ENCODE measurements around the gene ABLIM1. TPM values are rescaled to one million over a fixed set of nuclear protein-coding genes. Genes with fewer than 3 reads are reported as not detected.

ABLIM1 gene
- total RNA-seq, 6 donors from 2014 or later, result 92.2 to 153 (median 131) TPM

DNA sequence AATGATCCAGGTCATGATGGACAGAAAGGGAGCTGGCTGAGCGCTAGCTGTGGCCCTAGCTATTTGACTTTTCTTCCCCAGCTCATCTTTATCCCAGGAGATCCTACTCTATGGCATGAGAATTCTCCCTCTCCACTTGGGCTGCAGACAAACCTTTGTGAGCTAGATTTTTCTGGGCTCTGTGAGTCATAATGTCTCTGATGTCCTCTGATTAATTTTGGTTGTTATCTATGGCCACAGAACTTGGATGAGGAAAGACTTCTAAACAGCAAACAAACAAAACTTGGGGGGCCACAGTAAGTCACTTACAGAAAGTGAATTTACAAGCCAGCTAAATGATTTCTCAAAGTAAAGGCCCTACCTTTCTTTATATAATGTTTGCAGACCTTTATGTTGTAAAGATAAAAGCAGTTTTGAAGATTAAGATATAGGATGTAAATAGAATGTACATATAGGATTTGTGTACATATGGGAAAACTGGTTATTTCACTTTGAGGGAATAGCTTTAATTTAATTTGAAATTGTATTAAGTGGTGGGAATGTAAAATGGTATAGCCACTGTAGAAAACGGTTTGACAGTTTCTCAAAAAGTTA is 10.4 kb downstream of the ABLIM1 start:
- peak overlapping the region in 1 of 4 donors; percentile 37 for H3K27ac ChIP-seq

DNA sequence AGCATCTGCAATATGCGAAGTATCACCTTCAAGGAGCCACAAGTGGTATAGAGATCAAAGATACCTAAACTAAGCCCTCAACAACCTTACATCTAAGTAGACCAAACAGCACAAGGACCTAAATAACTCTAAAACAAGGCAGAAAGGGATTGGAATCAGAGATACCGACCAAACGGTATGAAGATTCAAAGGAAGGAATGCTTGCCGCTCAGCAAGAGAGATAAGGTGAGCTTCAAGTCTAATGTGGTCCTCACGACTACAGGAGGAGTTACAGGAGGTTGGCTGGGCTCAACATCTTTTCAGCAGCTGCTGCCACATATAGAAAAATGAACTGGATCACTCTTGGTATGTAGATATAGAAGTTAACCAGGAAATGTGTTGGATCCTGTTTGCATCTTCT is 11.6 kb downstream of the ABLIM1 start:
- H3K9me3 ChIP-seq, result no peaks in the 10 kb centered on the region
- WGBS, 2 donors, result 63 to 83% methylated on average over 5 of the region's 5 CpGs

More for the DNA sequence above, 10.4 kb downstream of the ABLIM1 start:
- Histone ChIP-seq H3K4me3 (no peak overlapping the region), H3K27me3 (no peaks in the 10 kb centered on the region), H3K4me1 (peaks cover 17 to 43% (median 26%) of the 10 kb centered on the region in 4 donors), H3K36me3 (no peaks in the 10 kb centered on the region), H3K9me3 (no peaks in the 10 kb centered on the region)
- WGBS, 2 donors, result 92 to 94% methylated on average over 2 of the region's 2 CpGs
- ATAC-seq (ENCODE audit: low FRiP score in 2 of 2), result no peak
- TF ChIP-seq, protein P1, sequence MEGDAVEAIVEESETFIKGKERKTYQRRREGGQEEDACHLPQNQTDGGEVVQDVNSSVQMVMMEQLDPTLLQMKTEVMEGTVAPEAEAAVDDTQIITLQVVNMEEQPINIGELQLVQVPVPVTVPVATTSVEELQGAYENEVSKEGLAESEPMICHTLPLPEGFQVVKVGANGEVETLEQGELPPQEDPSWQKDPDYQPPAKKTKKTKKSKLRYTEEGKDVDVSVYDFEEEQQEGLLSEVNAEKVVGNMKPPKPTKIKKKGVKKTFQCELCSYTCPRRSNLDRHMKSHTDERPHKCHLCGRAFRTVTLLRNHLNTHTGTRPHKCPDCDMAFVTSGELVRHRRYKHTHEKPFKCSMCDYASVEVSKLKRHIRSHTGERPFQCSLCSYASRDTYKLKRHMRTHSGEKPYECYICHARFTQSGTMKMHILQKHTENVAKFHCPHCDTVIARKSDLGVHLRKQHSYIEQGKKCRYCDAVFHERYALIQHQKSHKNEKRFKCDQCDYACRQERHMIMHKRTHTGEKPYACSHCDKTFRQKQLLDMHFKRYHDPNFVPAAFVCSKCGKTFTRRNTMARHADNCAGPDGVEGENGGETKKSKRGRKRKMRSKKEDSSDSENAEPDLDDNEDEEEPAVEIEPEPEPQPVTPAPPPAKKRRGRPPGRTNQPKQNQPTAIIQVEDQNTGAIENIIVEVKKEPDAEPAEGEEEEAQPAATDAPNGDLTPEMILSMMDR (IDR thresholded peaks at IDR 0.05), result no peak
- TF ChIP-seq POLR2A (IDR thresholded peaks at IDR 0.05) (no peak), POLR2AphosphoS5 (IDR thresholded peaks at IDR 0.05) (no peak), EP300 (IDR thresholded peaks at IDR 0.05) (no peak)
- DNase-seq, result no peak

DNA sequence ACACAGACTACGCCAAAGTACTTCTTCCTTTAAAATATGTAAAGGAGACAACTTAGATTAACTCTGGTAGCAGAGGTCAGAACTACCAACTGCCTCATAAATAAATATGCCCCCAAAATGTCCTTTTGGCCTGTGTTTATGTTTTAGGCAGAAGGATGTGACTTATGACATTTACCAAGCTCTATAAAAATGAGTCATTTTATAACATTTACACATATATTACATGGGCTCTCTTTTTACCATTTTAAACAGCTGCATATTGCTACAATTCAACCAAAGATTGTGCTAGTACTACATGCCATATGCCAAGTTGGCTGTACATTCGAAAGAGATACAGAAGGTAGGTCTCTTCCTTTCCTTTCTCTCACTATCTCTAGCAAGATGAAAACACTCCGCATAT is 12.4 kb downstream of the ABLIM1 start:
- H3K27ac ChIP-seq, result peak overlapping the region in 1 of 4 donors; percentile 46
- H3K27me3 ChIP-seq, result no peaks in the 10 kb centered on the region
- no peaks in the 10 kb centered on the region for H3K36me3 ChIP-seq
- no peak overlapping the region for H3K4me3 ChIP-seq
- WGBS, 2 donors, result 63 to 66% methylated on average over 3 of the region's 3 CpGs
- DNase-seq (no peak), ATAC-seq (ENCODE audit: low FRiP score in 2 of 2) (no peak)
- H3K9me3 ChIP-seq, result no peaks in the 10 kb centered on the region
- peaks cover 20 to 40% (median 27%) of the 10 kb centered on the region in 4 donors for H3K4me1 ChIP-seq
- TF ChIP-seq POLR2AphosphoS5 (IDR thresholded peaks at IDR 0.05) (no peak), EP300 (IDR thresholded peaks at IDR 0.05) (no peak), POLR2A (IDR thresholded peaks at IDR 0.05) (no peak)
- TF ChIP-seq, protein P1 (IDR thresholded peaks at IDR 0.05), result no peak

More for the DNA sequence above, 11.6 kb downstream of the ABLIM1 start:
- Histone ChIP-seq H3K4me1 (peaks cover 20 to 40% (median 27%) of the 10 kb centered on the region in 4 donors), H3K4me3 (no peak overlapping the region), H3K36me3 (no peaks in the 10 kb centered on the region), H3K27me3 (no peaks in the 10 kb centered on the region), H3K27ac (peak overlapping the region in 1 of 4 donors; percentile 46)
- ATAC-seq (ENCODE audit: low FRiP score in 2 of 2) (no peak), DNase-seq (no peak)
- TF ChIP-seq EP300 (IDR thresholded peaks at IDR 0.05), result no peak
- no peak for TF ChIP-seq POLR2AphosphoS5 (IDR thresholded peaks at IDR 0.05)
- TF ChIP-seq, protein P1 (IDR thresholded peaks at IDR 0.05), result no peak
- no peak for TF ChIP-seq POLR2A (IDR thresholded peaks at IDR 0.05)

DNA sequence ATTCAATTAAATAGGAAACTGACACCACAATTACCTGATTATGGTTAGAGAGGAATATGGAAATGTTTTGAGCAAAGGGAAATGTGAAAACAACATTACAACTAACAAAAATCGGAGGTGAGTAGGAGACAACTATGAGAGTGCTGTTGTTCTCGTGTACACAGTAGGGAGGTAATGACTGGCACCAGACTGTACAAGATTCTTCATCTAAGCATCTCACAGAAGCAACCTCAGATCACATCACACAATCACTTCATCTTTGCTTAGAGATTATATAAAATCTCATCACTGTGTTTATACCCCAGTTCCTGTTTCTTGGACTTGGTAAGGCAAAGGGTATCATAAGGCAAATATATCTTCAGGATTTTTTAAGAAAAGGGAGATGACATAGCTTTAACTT is 14.9 kb downstream of the ABLIM1 start:
- 41 to 51% methylated on average over 2 of the region's 2 CpGs for WGBS, 2 donors
- Histone ChIP-seq H3K27me3 (no peaks in the 10 kb centered on the region), H3K36me3 (no peaks in the 10 kb centered on the region), H3K4me1 (peaks cover 10 to 21% (median 16%) of the 10 kb centered on the region in 4 donors), H3K9me3 (no peaks in the 10 kb centered on the region), H3K4me3 (no peak overlapping the region), H3K27ac (no peak overlapping the region)
- DNase-seq (no peak), ATAC-seq (ENCODE audit: low FRiP score in 2 of 2) (no peak)
- TF ChIP-seq, protein P1 (IDR thresholded peaks at IDR 0.05), result no peak
- TF ChIP-seq POLR2AphosphoS5 (IDR thresholded peaks at IDR 0.05) (no peak), POLR2A (IDR thresholded peaks at IDR 0.05) (no peak), EP300 (IDR thresholded peaks at IDR 0.05) (no peak)

DNA sequence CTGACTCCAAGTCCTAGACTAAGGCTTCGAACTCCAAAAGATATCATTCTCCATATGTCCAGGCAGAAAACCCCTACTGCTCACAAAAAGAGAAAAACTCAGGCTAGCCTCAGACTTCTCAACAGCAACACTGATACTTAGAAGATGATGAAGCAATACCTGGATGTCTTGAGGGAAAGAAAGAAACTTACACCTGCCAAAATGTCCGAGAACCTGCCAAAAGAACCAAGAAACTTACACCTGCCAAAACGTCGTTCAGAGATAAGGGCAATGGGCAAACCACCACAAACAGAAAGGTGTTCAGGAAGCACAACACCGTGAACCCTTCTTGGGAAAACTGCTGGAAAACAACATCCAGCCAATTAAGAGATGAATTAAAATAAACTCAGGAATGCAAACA is 15.3 kb downstream of the ABLIM1 start:
- no peak overlapping the region for H3K27ac ChIP-seq
- no peak for ATAC-seq (ENCODE audit: low FRiP score in 2 of 2)
- H3K9me3 ChIP-seq, result no peaks in the 10 kb centered on the region
- no peak for TF ChIP-seq POLR2A (IDR thresholded peaks at IDR 0.05)
- no peak for TF ChIP-seq EP300 (IDR thresholded peaks at IDR 0.05)
- TF ChIP-seq POLR2AphosphoS5 (IDR thresholded peaks at IDR 0.05), result no peak
- H3K36me3 ChIP-seq, result no peaks in the 10 kb centered on the region
- no peak overlapping the region for H3K4me3 ChIP-seq
- H3K4me1 ChIP-seq, result peaks cover 10 to 20% (median 15%) of the 10 kb centered on the region in 4 donors
- DNase-seq, result no peak
- WGBS, 2 donors, result 58 to 62% methylated on average over 5 of the region's 5 CpGs
- H3K27me3 ChIP-seq, result no peaks in the 10 kb centered on the region
